Sigmoid colon (tissue), 4 donors: ENCODE data around the gene PRKN.

Experiments used
- CTCF ChIP-seq, 4 experiments: fragments of 450-650 bp in 3 of 4; fragments of 200-600 bp in 1 of 4; IDR thresholded peaks; one replicate each; pipeline ENCODE4 v1.5.1; 2016 to 2019; ENCODE audit warnings: antibody characterized with exemption in 4 of 4, mild to moderate bottlenecking in 3 of 4, moderate library complexity in 2 of 4
- EP300 ChIP-seq, 4 donors: sonication (generic); formaldehyde crosslinking; IDR thresholded peaks; one replicate each; pipeline ENCODE4 v1.6.1; 2017; ENCODE audit warnings: antibody characterized with exemption in 4 of 4
- POLR2A ChIP-seq, 2 donors: fragments of 450-650 bp; IDR thresholded peaks; one replicate each; pipeline ENCODE4 v1.6.1; 2016; ENCODE audit warnings: antibody characterized with exemption in 2 of 2, mild to moderate bottlenecking in 2 of 2, moderate library complexity in 2 of 2

GRCh38 chr6:162118706-162119105 is 608.9 kb downstream of the PRKN start:
- TF ChIP-seq CTCF (IDR thresholded peaks at IDR 0.05) (no peak), POLR2A (IDR thresholded peaks at IDR 0.05) (no peak), EP300 (IDR thresholded peaks at IDR 0.05) (no peak)
